WTC11 (cell line): ENCODE results near the gene STAT3. TPM values are rescaled to one million over a fixed set of nuclear protein-coding genes. Genes with fewer than 3 reads are reported as not detected.

ENCODE experiments used
- ATF1 ChIP-seq: sonication (generic); formaldehyde crosslinking; IDR thresholded peaks from 2 replicates; pipeline ENCODE4 v1.8.1; 2023; ENCODE audit warnings: mild to moderate bottlenecking, moderate library complexity, missing genetic modification reagents
- GTF2I ChIP-seq: fragments of 250-450 bp; sonication (Bioruptor Pico); conservative IDR thresholded peaks from 2 replicates; pipeline ENCODE4 v1.4.0; 2021; ENCODE audit warnings: mild to moderate bottlenecking
- HMGA2 ChIP-seq: fragments of 250-450 bp; sonication (Bioruptor Pico); IDR thresholded peaks from 2 replicates; pipeline ENCODE4 v1.4.0; 2021; ENCODE audit warnings: mild to moderate bottlenecking, moderate library complexity
- NR1H2 ChIP-seq: sonication (generic); formaldehyde crosslinking; IDR thresholded peaks from 2 replicates; pipeline ENCODE4 v1.9.0; 2021; ENCODE audit warnings: mild to moderate bottlenecking, moderate library complexity, missing genetic modification reagents
- PRRX2 ChIP-seq: fragments of 250-450 bp; sonication (Bioruptor Pico); IDR thresholded peaks from 2 replicates; pipeline ENCODE4 v1.8.0; 2021; ENCODE audit warnings: mild to moderate bottlenecking
- TCF7 ChIP-seq: sonication (generic); formaldehyde crosslinking; IDR thresholded peaks from 2 replicates; pipeline ENCODE4 v1.8.0; 2022; ENCODE audit warnings: mild to moderate bottlenecking, low read depth, missing genetic modification reagents, moderate library complexity
- ZNF232 ChIP-seq: sonication (generic); formaldehyde crosslinking; IDR thresholded peaks from 2 replicates; pipeline ENCODE4 v1.8.0; 2022; ENCODE audit warnings: mild to moderate bottlenecking, missing genetic modification reagents
- ZNF416 ChIP-seq: fragments of 250-450 bp; sonication (Bioruptor Pico); IDR thresholded peaks from 2 replicates; pipeline ENCODE4 v1.9.0; 2021; ENCODE audit warnings: mild to moderate bottlenecking, inconsistent platforms
- total RNA-seq: library from RNA; stranded (reverse); gene quantifications from 3 replicates; pipeline ENCODE4 v1.2.3, GENCODE V29; 2021
- TF ChIP-seq, protein P1 (sequence below): fragments of 250-450 bp; sonication (Bioruptor Pico); IDR thresholded peaks from 2 replicates; pipeline ENCODE4 v1.8.0; 2021; ENCODE audit warnings: mild to moderate bottlenecking
- TF ChIP-seq, protein P2 (sequence below): sonication (generic); formaldehyde crosslinking; IDR thresholded peaks from 2 replicates; pipeline ENCODE4 v1.8.1; 2023; ENCODE audit warnings: mild to moderate bottlenecking, missing genetic modification reagents
- TF ChIP-seq, protein P3 (sequence below): sonication (generic); formaldehyde crosslinking; IDR thresholded peaks from 2 replicates; pipeline ENCODE4 v1.8.1; 2023; ENCODE audit warnings: mild to moderate bottlenecking, missing genetic modification reagents, borderline replicate concordance
- TF ChIP-seq, protein P4 (sequence below): sonication (generic); formaldehyde crosslinking; IDR thresholded peaks from 2 replicates; pipeline ENCODE4 v1.8.0; 2023; ENCODE audit warnings: missing genetic modification reagents, mild to moderate bottlenecking, borderline replicate concordance
- TF ChIP-seq, protein P5 (sequence below): fragments of 250-450 bp; sonication (Bioruptor Pico); IDR thresholded peaks from 2 replicates; pipeline ENCODE4 v1.9.0; 2021; ENCODE audit warnings: mild to moderate bottlenecking

The STAT3 gene
- total RNA-seq, 1 experiment from 2014 or later, result 98.0 TPM

DNA sequence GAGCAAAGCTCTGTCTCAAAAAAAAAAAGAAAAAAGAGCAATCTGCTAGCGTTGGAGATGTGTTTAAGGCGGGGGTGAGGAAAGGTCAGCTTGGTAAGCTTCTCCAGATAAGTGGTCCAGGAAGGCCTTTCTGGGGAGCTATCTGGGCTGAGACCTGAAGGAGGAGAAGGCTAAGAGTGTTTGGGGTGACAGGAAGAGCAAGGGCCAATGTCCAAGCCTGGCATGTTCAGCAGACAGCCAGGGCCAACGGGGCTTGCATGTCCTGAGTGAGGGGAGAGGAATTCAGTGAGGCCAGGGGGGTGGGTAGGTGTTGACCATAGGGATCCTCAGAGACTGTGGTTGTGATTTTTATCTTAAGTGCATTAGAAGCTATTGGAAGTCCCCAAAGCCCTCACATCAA, 84.5 kb downstream of the STAT3 start (continued):
- TF ChIP-seq, protein P1, sequence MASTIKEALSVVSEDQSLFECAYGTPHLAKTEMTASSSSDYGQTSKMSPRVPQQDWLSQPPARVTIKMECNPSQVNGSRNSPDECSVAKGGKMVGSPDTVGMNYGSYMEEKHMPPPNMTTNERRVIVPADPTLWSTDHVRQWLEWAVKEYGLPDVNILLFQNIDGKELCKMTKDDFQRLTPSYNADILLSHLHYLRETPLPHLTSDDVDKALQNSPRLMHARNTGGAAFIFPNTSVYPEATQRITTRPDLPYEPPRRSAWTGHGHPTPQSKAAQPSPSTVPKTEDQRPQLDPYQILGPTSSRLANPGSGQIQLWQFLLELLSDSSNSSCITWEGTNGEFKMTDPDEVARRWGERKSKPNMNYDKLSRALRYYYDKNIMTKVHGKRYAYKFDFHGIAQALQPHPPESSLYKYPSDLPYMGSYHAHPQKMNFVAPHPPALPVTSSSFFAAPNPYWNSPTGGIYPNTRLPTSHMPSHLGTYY (CRISPR knock-in tag), result no peak
- TF ChIP-seq ZNF416 (CRISPR knock-in tag), result no peak
- TF ChIP-seq, protein P2, sequence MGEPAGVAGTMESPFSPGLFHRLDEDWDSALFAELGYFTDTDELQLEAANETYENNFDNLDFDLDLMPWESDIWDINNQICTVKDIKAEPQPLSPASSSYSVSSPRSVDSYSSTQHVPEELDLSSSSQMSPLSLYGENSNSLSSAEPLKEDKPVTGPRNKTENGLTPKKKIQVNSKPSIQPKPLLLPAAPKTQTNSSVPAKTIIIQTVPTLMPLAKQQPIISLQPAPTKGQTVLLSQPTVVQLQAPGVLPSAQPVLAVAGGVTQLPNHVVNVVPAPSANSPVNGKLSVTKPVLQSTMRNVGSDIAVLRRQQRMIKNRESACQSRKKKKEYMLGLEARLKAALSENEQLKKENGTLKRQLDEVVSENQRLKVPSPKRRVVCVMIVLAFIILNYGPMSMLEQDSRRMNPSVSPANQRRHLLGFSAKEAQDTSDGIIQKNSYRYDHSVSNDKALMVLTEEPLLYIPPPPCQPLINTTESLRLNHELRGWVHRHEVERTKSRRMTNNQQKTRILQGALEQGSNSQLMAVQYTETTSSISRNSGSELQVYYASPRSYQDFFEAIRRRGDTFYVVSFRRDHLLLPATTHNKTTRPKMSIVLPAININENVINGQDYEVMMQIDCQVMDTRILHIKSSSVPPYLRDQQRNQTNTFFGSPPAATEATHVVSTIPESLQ (CRISPR knock-in tag), result no peak
- TF ChIP-seq, protein P3, sequence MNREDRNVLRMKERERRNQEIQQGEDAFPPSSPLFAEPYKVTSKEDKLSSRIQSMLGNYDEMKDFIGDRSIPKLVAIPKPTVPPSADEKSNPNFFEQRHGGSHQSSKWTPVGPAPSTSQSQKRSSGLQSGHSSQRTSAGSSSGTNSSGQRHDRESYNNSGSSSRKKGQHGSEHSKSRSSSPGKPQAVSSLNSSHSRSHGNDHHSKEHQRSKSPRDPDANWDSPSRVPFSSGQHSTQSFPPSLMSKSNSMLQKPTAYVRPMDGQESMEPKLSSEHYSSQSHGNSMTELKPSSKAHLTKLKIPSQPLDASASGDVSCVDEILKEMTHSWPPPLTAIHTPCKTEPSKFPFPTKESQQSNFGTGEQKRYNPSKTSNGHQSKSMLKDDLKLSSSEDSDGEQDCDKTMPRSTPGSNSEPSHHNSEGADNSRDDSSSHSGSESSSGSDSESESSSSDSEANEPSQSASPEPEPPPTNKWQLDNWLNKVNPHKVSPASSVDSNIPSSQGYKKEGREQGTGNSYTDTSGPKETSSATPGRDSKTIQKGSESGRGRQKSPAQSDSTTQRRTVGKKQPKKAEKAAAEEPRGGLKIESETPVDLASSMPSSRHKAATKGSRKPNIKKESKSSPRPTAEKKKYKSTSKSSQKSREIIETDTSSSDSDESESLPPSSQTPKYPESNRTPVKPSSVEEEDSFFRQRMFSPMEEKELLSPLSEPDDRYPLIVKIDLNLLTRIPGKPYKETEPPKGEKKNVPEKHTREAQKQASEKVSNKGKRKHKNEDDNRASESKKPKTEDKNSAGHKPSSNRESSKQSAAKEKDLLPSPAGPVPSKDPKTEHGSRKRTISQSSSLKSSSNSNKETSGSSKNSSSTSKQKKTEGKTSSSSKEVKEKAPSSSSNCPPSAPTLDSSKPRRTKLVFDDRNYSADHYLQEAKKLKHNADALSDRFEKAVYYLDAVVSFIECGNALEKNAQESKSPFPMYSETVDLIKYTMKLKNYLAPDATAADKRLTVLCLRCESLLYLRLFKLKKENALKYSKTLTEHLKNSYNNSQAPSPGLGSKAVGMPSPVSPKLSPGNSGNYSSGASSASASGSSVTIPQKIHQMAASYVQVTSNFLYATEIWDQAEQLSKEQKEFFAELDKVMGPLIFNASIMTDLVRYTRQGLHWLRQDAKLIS (CRISPR knock-in tag), result no peak
- TF ChIP-seq TCF7 (CRISPR knock-in tag), result no peak
- TF ChIP-seq ZNF232 (CRISPR knock-in tag), result no peak
- TF ChIP-seq, protein P4, sequence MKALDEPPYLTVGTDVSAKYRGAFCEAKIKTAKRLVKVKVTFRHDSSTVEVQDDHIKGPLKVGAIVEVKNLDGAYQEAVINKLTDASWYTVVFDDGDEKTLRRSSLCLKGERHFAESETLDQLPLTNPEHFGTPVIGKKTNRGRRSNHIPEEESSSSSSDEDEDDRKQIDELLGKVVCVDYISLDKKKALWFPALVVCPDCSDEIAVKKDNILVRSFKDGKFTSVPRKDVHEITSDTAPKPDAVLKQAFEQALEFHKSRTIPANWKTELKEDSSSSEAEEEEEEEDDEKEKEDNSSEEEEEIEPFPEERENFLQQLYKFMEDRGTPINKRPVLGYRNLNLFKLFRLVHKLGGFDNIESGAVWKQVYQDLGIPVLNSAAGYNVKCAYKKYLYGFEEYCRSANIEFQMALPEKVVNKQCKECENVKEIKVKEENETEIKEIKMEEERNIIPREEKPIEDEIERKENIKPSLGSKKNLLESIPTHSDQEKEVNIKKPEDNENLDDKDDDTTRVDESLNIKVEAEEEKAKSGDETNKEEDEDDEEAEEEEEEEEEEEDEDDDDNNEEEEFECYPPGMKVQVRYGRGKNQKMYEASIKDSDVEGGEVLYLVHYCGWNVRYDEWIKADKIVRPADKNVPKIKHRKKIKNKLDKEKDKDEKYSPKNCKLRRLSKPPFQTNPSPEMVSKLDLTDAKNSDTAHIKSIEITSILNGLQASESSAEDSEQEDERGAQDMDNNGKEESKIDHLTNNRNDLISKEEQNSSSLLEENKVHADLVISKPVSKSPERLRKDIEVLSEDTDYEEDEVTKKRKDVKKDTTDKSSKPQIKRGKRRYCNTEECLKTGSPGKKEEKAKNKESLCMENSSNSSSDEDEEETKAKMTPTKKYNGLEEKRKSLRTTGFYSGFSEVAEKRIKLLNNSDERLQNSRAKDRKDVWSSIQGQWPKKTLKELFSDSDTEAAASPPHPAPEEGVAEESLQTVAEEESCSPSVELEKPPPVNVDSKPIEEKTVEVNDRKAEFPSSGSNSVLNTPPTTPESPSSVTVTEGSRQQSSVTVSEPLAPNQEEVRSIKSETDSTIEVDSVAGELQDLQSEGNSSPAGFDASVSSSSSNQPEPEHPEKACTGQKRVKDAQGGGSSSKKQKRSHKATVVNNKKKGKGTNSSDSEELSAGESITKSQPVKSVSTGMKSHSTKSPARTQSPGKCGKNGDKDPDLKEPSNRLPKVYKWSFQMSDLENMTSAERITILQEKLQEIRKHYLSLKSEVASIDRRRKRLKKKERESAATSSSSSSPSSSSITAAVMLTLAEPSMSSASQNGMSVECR, result no peak
- TF ChIP-seq, protein P5, sequence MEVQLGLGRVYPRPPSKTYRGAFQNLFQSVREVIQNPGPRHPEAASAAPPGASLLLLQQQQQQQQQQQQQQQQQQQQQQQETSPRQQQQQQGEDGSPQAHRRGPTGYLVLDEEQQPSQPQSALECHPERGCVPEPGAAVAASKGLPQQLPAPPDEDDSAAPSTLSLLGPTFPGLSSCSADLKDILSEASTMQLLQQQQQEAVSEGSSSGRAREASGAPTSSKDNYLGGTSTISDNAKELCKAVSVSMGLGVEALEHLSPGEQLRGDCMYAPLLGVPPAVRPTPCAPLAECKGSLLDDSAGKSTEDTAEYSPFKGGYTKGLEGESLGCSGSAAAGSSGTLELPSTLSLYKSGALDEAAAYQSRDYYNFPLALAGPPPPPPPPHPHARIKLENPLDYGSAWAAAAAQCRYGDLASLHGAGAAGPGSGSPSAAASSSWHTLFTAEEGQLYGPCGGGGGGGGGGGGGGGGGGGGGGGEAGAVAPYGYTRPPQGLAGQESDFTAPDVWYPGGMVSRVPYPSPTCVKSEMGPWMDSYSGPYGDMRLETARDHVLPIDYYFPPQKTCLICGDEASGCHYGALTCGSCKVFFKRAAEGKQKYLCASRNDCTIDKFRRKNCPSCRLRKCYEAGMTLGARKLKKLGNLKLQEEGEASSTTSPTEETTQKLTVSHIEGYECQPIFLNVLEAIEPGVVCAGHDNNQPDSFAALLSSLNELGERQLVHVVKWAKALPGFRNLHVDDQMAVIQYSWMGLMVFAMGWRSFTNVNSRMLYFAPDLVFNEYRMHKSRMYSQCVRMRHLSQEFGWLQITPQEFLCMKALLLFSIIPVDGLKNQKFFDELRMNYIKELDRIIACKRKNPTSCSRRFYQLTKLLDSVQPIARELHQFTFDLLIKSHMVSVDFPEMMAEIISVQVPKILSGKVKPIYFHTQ, result no peak
- TF ChIP-seq NR1H2 (CRISPR knock-in tag), result no peak
- TF ChIP-seq GTF2I (CRISPR knock-in tag), result no peak
- TF ChIP-seq HMGA2, result no peak
- no peak for TF ChIP-seq ATF1
- TF ChIP-seq PRRX2 (CRISPR knock-in tag), result no peak
